GM19438 (cell line): ENCODE results near the gene RAB4B.
"Not testable (repeated sequence)": the region's sequence is repeated elsewhere in the genome, so short reads cannot be mapped to it uniquely, and the experiment has no call there.

Experiments
- ATAC-seq: cut with Tn5 transposase; IDR thresholded peaks from one replicate; pipeline ENCODE4 v1.9.1; 2021; ENCODE audit warnings: low read depth; ENCODE audit not compliant: unreplicated experiment

The RAB4B gene

GRCh38 chr19:40815223-40815622 lies 37.2 kb downstream of the RAB4B start:
- no peak for ATAC-seq

- not testable (repeated sequence) for ATAC-seq
These were observed 40.7 kb downstream of the RAB4B start for GRCh38 chr19:40818480-40819399.

GRCh38 chr19:40819479-40820234 lies 41.6 kb downstream of the RAB4B start:
- not testable (repeated sequence) for ATAC-seq

- ATAC-seq, result no peak
These were observed 44.1 kb downstream of the RAB4B start for GRCh38 chr19:40822161-40822560.

- ATAC-seq, result not testable (repeated sequence)
These were observed 44.9 kb downstream of the RAB4B start for GRCh38 chr19:40822704-40823553.

- not testable (repeated sequence) for ATAC-seq
These were observed 46.9 kb downstream of the RAB4B start for GRCh38 chr19:40824916-40825315.

- not testable (repeated sequence) for ATAC-seq
These were observed 47.5 kb downstream of the RAB4B start for GRCh38 chr19:40825460-40826095.

- not testable (repeated sequence) for ATAC-seq
These were observed 48.3 kb downstream of the RAB4B start for GRCh38 chr19:40826312-40826698.

GRCh38 chr19:40826699-40827385 lies 48.8 kb downstream of the RAB4B start:
- not testable (repeated sequence) for ATAC-seq

GRCh38 chr19:40827386-40828247 lies 49.6 kb downstream of the RAB4B start:
- no peak for ATAC-seq

GRCh38 chr19:40829205-40829604 lies 51.2 kb downstream of the RAB4B start:
- no peak for ATAC-seq

- ATAC-seq, result not testable (repeated sequence)
These were observed 52.7 kb downstream of the RAB4B start for GRCh38 chr19:40830741-40831140.

- no peak for ATAC-seq
These were observed 53.7 kb downstream of the RAB4B start for GRCh38 chr19:40831502-40832430.

GRCh38 chr19:40832431-40832790 lies 54.4 kb downstream of the RAB4B start:
- not testable (repeated sequence) for ATAC-seq

- not testable (repeated sequence) for ATAC-seq
These were observed 55.9 kb downstream of the RAB4B start for GRCh38 chr19:40833728-40834533.

GRCh38 chr19:40836754-40837429 lies 58.8 kb downstream of the RAB4B start:
- ATAC-seq, result no peak
